Neutrophil (primary cell): ENCODE measurements around the gene SNX2.

Experiments used
- H3K27ac ChIP-seq: fragments of 200-600 bp; sonication (generic); 2 replicates; pipeline ENCODE4 v1.5.1; 2016; ENCODE audit warnings: mild to moderate bottlenecking, moderate library complexity
- H3K27me3 ChIP-seq: fragments of 200-600 bp; sonication (generic); 2 replicates; pipeline ENCODE4 v1.6.0; 2016; ENCODE audit warnings: mild to moderate bottlenecking
- H3K36me3 ChIP-seq: fragments of 200-600 bp; sonication (generic); 2 replicates; pipeline ENCODE4 v1.5.1; 2017
- H3K4me1 ChIP-seq, 2 experiments: fragments of 200-600 bp in 1 of 2; sonication (generic) in 1 of 2; 1 replicate in 1 of 2; 2 replicates in 1 of 2; pipeline versions ENCODE4 v1.5.1 to v1.6.1; 2013 to 2016; ENCODE audit warnings: low read depth in 1 of 2, low read length in 1 of 2, mild to moderate bottlenecking in 1 of 2, moderate library complexity in 1 of 2; ENCODE audit not compliant: control insufficient read depth in 1 of 2, insufficient read depth in 1 of 2
- H3K4me3 ChIP-seq, 2 experiments: fragments of 200-600 bp in 1 of 2; sonication (generic) in 1 of 2; 1 replicate in 1 of 2; 2 replicates in 1 of 2; pipeline ENCODE4 v1.5.1; 2013 to 2016; ENCODE audit warnings: low read depth in 1 of 2, low read length in 1 of 2, mild to moderate bottlenecking in 1 of 2, moderate library complexity in 1 of 2
- H3K9me3 ChIP-seq: fragments of 200-600 bp; sonication (generic); 2 replicates; pipeline ENCODE4 v1.5.1; 2016
- TF ChIP-seq, protein P1 (sequence below): fragments of 200-600 bp; sonication (generic); IDR thresholded peaks from 2 replicates; pipeline ENCODE4 v1.5.1; 2016; ENCODE audit warnings: antibody characterized with exemption

Gene SNX2

DNA sequence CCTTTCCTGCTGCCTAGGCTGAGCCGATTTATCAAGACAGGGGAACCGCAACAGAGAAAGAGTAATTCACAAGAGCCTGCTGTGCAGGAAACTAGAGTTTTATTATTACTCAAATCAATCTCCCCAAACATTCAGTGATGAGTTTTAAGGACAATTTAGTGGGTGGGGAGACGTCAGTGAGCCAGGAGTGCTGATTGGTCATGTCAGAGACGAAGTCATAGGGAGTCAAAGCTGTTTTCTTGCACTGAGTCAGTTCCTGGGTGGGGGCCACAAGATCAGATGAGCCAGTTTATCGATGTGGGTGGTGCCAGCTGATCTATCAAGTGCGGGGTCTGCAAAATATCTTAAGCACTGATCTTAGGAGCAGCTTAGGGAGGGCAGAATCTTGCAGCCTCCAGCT lies 89.5 kb downstream of the SNX2 start:
- Histone ChIP-seq H3K27me3 (no peaks in the 10 kb centered on the region), H3K4me1 (no peaks in the 10 kb centered on the region), H3K9me3 (no peaks in the 10 kb centered on the region), H3K27ac (no peak overlapping the region), H3K4me3 (no peak overlapping the region), H3K36me3 (no peaks in the 10 kb centered on the region)
- TF ChIP-seq, protein P1, sequence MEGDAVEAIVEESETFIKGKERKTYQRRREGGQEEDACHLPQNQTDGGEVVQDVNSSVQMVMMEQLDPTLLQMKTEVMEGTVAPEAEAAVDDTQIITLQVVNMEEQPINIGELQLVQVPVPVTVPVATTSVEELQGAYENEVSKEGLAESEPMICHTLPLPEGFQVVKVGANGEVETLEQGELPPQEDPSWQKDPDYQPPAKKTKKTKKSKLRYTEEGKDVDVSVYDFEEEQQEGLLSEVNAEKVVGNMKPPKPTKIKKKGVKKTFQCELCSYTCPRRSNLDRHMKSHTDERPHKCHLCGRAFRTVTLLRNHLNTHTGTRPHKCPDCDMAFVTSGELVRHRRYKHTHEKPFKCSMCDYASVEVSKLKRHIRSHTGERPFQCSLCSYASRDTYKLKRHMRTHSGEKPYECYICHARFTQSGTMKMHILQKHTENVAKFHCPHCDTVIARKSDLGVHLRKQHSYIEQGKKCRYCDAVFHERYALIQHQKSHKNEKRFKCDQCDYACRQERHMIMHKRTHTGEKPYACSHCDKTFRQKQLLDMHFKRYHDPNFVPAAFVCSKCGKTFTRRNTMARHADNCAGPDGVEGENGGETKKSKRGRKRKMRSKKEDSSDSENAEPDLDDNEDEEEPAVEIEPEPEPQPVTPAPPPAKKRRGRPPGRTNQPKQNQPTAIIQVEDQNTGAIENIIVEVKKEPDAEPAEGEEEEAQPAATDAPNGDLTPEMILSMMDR = no peak

DNA sequence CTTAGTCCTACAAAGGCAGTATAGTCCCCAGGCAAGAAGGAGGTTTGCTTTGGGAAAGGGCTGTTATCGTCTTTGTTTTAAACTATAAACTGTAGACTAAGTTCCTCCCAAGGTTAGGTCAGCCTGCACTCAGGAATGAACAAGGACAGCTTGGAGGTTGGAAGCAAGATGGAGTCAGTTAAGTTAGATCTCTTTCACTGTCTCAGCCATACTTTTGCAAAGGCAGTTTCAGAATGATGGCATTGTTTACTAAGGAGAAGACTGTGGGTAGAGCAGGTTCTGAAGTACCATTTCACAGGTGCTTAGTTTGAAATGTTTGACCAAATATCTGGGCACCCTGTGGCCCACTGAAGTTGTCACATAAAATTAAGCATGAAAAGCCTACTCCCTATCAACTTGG lies 90.0 kb downstream of the SNX2 start:
- H3K27ac ChIP-seq = no peak overlapping the region
- no peaks in the 10 kb centered on the region for H3K27me3 ChIP-seq
- H3K4me1 ChIP-seq = no peaks in the 10 kb centered on the region
- H3K4me3 ChIP-seq = no peak overlapping the region
- TF ChIP-seq, protein P1 = no peak
- no peaks in the 10 kb centered on the region for H3K9me3 ChIP-seq
- H3K36me3 ChIP-seq = no peaks in the 10 kb centered on the region

DNA sequence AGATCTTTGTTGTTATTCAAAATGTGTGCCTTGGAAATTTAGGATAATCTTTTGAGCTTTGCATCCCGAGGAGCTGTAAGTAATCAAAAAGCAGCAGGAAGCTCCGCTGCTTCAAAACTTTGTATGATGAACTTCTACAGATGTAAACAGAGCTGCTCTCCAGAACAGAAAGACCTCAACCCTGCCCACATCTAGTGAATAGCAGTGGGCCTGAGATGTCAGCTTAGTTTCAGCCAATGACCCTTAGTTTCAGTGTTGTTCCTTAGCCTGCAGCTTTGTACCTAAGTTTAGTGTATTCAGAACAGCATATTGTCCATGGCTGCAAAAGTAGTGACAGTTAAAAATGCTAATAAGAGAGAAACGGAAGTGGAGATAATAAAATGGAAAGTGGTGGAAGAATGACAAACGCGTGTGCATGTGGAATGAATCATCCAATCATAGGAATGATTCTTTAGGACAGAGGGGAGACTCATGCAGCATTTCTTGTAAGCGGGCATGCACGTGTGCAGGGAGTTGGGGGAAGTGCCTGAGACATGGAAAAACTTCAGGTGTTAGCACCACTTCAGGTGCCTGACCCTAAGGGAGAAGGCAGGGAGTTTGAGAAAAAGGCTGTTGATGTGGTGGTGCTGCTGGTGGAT lies 95.5 kb downstream of the SNX2 start:
- H3K4me3 ChIP-seq = no peak overlapping the region
- no peaks in the 10 kb centered on the region for H3K27me3 ChIP-seq
- H3K36me3 ChIP-seq = no peaks in the 10 kb centered on the region
- no peaks in the 10 kb centered on the region for H3K9me3 ChIP-seq
- H3K4me1 ChIP-seq = no peaks in the 10 kb centered on the region
- no peak overlapping the region for H3K27ac ChIP-seq
- TF ChIP-seq, protein P1 = no peak

DNA sequence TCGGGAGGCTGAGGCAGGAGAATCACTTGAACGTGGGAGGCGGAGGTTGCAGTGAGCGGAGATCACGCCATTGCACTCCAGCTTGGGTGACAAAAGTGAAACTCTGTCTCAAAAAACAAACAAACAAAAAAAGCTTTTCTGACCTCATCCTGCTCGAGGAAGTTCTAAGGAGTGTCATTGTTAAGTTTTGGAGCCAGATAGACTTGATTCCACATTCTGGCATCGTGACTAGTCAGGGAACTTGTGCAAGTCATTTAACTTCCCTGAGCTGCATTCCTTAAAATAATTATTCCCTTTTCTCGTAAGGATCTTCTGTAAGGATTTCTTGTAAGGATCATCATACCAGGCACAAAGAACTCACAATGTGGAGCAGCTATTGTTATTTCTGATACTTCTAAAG lies 96.8 kb downstream of the SNX2 start:
- H3K4me3 ChIP-seq = no peak overlapping the region
- no peak overlapping the region for H3K27ac ChIP-seq
- H3K27me3 ChIP-seq = no peaks in the 10 kb centered on the region
- no peaks in the 10 kb centered on the region for H3K9me3 ChIP-seq
- no peaks in the 10 kb centered on the region for H3K36me3 ChIP-seq
- TF ChIP-seq, protein P1 = no peak
- no peaks in the 10 kb centered on the region for H3K4me1 ChIP-seq

DNA sequence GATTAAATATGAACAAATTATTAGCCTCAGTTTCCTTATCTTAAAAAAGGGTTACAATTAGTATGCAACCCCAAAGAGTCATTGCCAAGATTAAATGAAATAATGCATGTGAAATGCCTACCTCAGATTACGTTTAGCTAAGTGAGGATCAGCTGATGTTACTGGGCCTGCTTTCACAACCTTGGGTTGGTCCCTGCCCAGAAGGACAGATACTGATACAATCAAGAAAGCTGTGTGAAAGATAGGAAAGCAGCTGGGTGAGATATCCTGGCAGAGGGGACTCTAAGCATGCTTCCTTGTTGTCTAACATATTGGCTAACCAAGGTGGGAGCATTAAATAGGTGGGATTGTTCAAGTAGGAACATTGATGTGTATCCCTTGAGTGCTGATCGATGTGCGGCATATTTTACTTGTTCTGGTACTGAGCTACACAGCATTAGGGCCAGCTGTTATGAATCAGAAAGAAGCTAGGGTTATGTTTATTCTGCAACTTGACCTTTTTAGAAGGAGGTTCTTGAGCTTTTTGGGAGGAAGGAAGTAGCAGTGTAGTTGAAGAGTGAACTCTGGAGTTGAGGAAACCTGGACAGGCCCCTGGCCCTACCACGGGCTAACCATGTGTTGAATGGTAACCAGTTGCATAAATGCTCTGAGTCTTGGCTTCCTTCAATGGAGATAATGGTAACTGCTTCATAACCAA lies 99.4 kb downstream of the SNX2 start:
- H3K27me3 ChIP-seq = no peaks in the 10 kb centered on the region
- no peak overlapping the region for H3K27ac ChIP-seq
- H3K36me3 ChIP-seq = no peaks in the 10 kb centered on the region
- H3K4me3 ChIP-seq = no peak overlapping the region
- TF ChIP-seq, protein P1 = no peak
- H3K9me3 ChIP-seq = no peaks in the 10 kb centered on the region
- no peaks in the 10 kb centered on the region for H3K4me1 ChIP-seq
